ENCODE results near the gene HAS3. TPM values are rescaled to one million over a fixed set of nuclear protein-coding genes. Genes with fewer than 3 reads are reported as not detected.

HAS3 gene
- total and polyA plus RNA-seq, 9 donors, result 0.83 to 3.2 (median 1.8) TPM

GRCh38 chr16:69115837-69116236 is 10.4 kb downstream of the HAS3 start:
- TF ChIP-seq CTCF (IDR thresholded peaks at IDR 0.05) (no peak), EP300 (IDR thresholded peaks at IDR 0.05) (no peak), POLR2A (IDR thresholded peaks at IDR 0.05) (no peak)
- intact Hi-C loops (cut with DNase I), result loop anchor here in 1 of 4 donors (5.0 kb wide), 1 partner anchor 264 kb away; no protein-coding TSS in a partner anchor
- no peaks in the 10 kb centered on the region for H3K36me3 ChIP-seq

GRCh38 chr16:69116256-69116875 is 10.9 kb downstream of the HAS3 start:
- H3K4me1 ChIP-seq (ENCODE audit: insufficient read depth), result no peaks in the 10 kb centered on the region
- peak in 1 of 5 donors; percentile 10 for DNase-seq
- TF ChIP-seq POLR2A (IDR thresholded peaks at IDR 0.05) (no peak), EP300 (IDR thresholded peaks at IDR 0.05) (no peak)
- intact Hi-C loops (cut with DNase I), result loop anchor here in 1 of 4 donors (5.0 kb wide), 1 partner anchor 264 kb away; no protein-coding TSS in a partner anchor
- H3K4me3 ChIP-seq, result no peak overlapping the region
- no peaks in the 10 kb centered on the region for H3K9me3 ChIP-seq
- H3K36me3 ChIP-seq, result no peaks in the 10 kb centered on the region
- H3K27ac ChIP-seq, result no peak overlapping the region
- WGBS, 3 donors, result 91 to 92% (median 91%) methylated on average over 7 of the region's 7 CpGs
- no peaks in the 10 kb centered on the region for H3K27me3 ChIP-seq

More at GRCh38 chr16:69115837-69116236, 10.4 kb downstream of the HAS3 start:
- Histone ChIP-seq H3K27me3 (no peaks in the 10 kb centered on the region), H3K27ac (no peak overlapping the region), H3K4me1 (ENCODE audit: insufficient read depth) (no peaks in the 10 kb centered on the region), H3K4me3 (no peak overlapping the region), H3K9me3 (no peaks in the 10 kb centered on the region)
- no peak for DNase-seq
- WGBS, 3 donors, result 65 to 78% (median 67%) methylated on average over 1 of the region's 1 CpG

GRCh38 chr16:69116906-69117305 is 11.5 kb downstream of the HAS3 start:
- H3K27ac ChIP-seq, result no peak overlapping the region
- no peaks in the 10 kb centered on the region for H3K4me1 ChIP-seq (ENCODE audit: insufficient read depth)
- no peaks in the 10 kb centered on the region for H3K27me3 ChIP-seq
- no peak overlapping the region for H3K4me3 ChIP-seq
- TF ChIP-seq POLR2A (IDR thresholded peaks at IDR 0.05) (no peak), CTCF (IDR thresholded peaks at IDR 0.05) (no peak), EP300 (IDR thresholded peaks at IDR 0.05) (no peak)
- WGBS, 3 donors, result 68 to 72% (median 70%) methylated on average over 6 of the region's 6 CpGs
- peak in 1 of 5 donors; percentile 6 for DNase-seq
- no peaks in the 10 kb centered on the region for H3K36me3 ChIP-seq
- no peaks in the 10 kb centered on the region for H3K9me3 ChIP-seq
- intact Hi-C loops (cut with DNase I), result loop anchor here in 1 of 4 donors (5.0 kb wide), 1 partner anchor 265 kb away; no protein-coding TSS in a partner anchor

GRCh38 chr16:69118468-69118867 is 13.0 kb downstream of the HAS3 start:
- intact Hi-C loops (cut with DNase I), result loop anchor here in 1 of 4 donors (5.0 kb wide), 1 partner anchor 266 kb away; no protein-coding TSS in a partner anchor
- Histone ChIP-seq H3K9me3 (no peaks in the 10 kb centered on the region), H3K36me3 (no peaks in the 10 kb centered on the region), H3K27me3 (no peaks in the 10 kb centered on the region), H3K27ac (no peak overlapping the region), H3K4me1 (ENCODE audit: insufficient read depth) (no peaks in the 10 kb centered on the region), H3K4me3 (no peak overlapping the region)
- WGBS, 3 donors, result 93 to 99% (median 97%) methylated on average over 2 of the region's 2 CpGs
- no peak for DNase-seq
- no peak for TF ChIP-seq CTCF (IDR thresholded peaks at IDR 0.05)
- no peak for TF ChIP-seq EP300 (IDR thresholded peaks at IDR 0.05)
- TF ChIP-seq POLR2A (IDR thresholded peaks at IDR 0.05), result no peak

GRCh38 chr16:69118994-69119393 is 13.5 kb downstream of the HAS3 start:
- peak in 1 of 5 donors; percentile 20 for DNase-seq
- Histone ChIP-seq H3K27ac (no peak overlapping the region), H3K4me1 (ENCODE audit: insufficient read depth) (no peaks in the 10 kb centered on the region), H3K36me3 (no peaks in the 10 kb centered on the region), H3K9me3 (no peaks in the 10 kb centered on the region), H3K27me3 (no peaks in the 10 kb centered on the region), H3K4me3 (no peak overlapping the region)
- no peak for TF ChIP-seq EP300 (IDR thresholded peaks at IDR 0.05)
- TF ChIP-seq CTCF (IDR thresholded peaks at IDR 0.05), result no peak
- intact Hi-C loops (cut with DNase I), result loop anchor here in 1 of 4 donors (5.0 kb wide), 1 partner anchor 267 kb away; no protein-coding TSS in a partner anchor
- 92 to 94% (median 94%) methylated on average over 2 of the region's 2 CpGs for WGBS, 3 donors
